GM18858 (cell line): Measurements from ENCODE around the gene GIMAP4.
"Not testable (repeated sequence)": the region's sequence is repeated elsewhere in the genome, so short reads cannot be mapped to it uniquely, and the experiment has no call there.

ENCODE experiments used
- ATAC-seq: cut with Tn5 transposase; IDR thresholded peaks from one replicate; pipeline ENCODE4 v1.9.1; 2021; ENCODE audit not compliant: unreplicated experiment

Gene GIMAP4

GRCh38 chr7:150567169-150567568 is at the start of gene GIMAP4:
TSS of gene GIMAP4 (plus strand) at chr7:150567390. CDS start at chr7:150569902, 2,512 bp downstream.
- ATAC-seq, result no peak

GRCh38 chr7:150519310-150519709 is 47.9 kb upstream of the GIMAP4 start:
- no peak for ATAC-seq

GRCh38 chr7:150520145-150520544 is 47.0 kb upstream of the GIMAP4 start:
- ATAC-seq, result no peak

GRCh38 chr7:150522931-150523330 is 44.3 kb upstream of the GIMAP4 start:
- not testable (repeated sequence) for ATAC-seq

- no peak for ATAC-seq
These were observed 43.2 kb upstream of the GIMAP4 start for GRCh38 chr7:150524018-150524417.

- ATAC-seq, result no peak
These were observed 35.5 kb upstream of the GIMAP4 start for GRCh38 chr7:150531704-150532103.

- ATAC-seq, result no peak
These were observed 28.9 kb upstream of the GIMAP4 start for GRCh38 chr7:150538259-150538658.

- no peak for ATAC-seq
These were observed 14.0 kb upstream of the GIMAP4 start for GRCh38 chr7:150553163-150553562.

GRCh38 chr7:150556521-150557138 is 10.6 kb upstream of the GIMAP4 start:
- no peak for ATAC-seq

GRCh38 chr7:150560486-150560885 is 6.7 kb upstream of the GIMAP4 start:
- no peak for ATAC-seq

- no peak for ATAC-seq
These were observed 4.3 kb upstream of the GIMAP4 start for GRCh38 chr7:150562919-150563318.

GRCh38 chr7:150564006-150564405 is 3.2 kb upstream of the GIMAP4 start:
- ATAC-seq, result no peak

GRCh38 chr7:150564566-150564965 is 2.6 kb upstream of the GIMAP4 start:
- ATAC-seq, result no peak

- no peak for ATAC-seq
These were observed 2.0 kb upstream of the GIMAP4 start for GRCh38 chr7:150565239-150565638.

GRCh38 chr7:150566123-150566522 is 1.1 kb upstream of the GIMAP4 start:
- no peak for ATAC-seq

- ATAC-seq, result no peak
These were observed 618 bp upstream of the GIMAP4 start for GRCh38 chr7:150566572-150566971.

- ATAC-seq, result no peak
These were observed 696 bp downstream of the GIMAP4 start for GRCh38 chr7:150567871-150568301.

- ATAC-seq, result no peak
These were observed 1.5 kb downstream of the GIMAP4 start for GRCh38 chr7:150568714-150569113.

- no peak for ATAC-seq
These were observed 2.2 kb downstream of the GIMAP4 start for GRCh38 chr7:150569245-150569955.

- ATAC-seq, result no peak
These were observed 3.6 kb downstream of the GIMAP4 start for GRCh38 chr7:150570556-150571465.

- no peak for ATAC-seq
These were observed 5.3 kb downstream of the GIMAP4 start for GRCh38 chr7:150572496-150572895.
